Adrenal gland (tissue), 12 donors: ENCODE results near the gene PRLHR. TPM values are rescaled to one million over a fixed set of nuclear protein-coding genes. Genes with fewer than 3 reads are reported as not detected.

ENCODE experiments used
- DNase-seq, 7 donors: peaks; one replicate each; pipeline ENCODE4 v3.0.0-alpha.2; 2019 to 2020
- H3K27ac ChIP-seq, 5 donors: fragments of 200-600 bp; sonication (generic) in 4 of 5; 1 replicate in 3 of 5; 2 replicates in 2 of 5; pipeline versions ENCODE4 v1.5.1 to v1.8.0; 2016 to 2020; ENCODE audit warnings: mild to moderate bottlenecking in 1 of 5
- H3K27me3 ChIP-seq: fragments of 200-600 bp; 2 replicates; pipeline ENCODE4 v1.8.0; 2021
- H3K36me3 ChIP-seq, 2 donors: fragments of 200-600 bp; replicated peaks in 1 of 2; 1 replicate in 1 of 2; 2 replicates in 1 of 2; pipeline versions ENCODE4 v1.5.1 to v1.8.0; 2018 to 2022
- H3K4me1 ChIP-seq, 2 donors: fragments of 200-600 bp; replicated peaks in 1 of 2; 1 replicate in 1 of 2; 2 replicates in 1 of 2; pipeline versions ENCODE4 v1.5.1 to v1.8.0; 2018 to 2021
- H3K4me3 ChIP-seq, 4 donors: fragments of 200-600 bp; sonication (generic) in 3 of 4; one replicate each; pipeline ENCODE4 v1.5.1; 2016 to 2018
- H3K9me3 ChIP-seq, 3 donors: fragments of 200-600 bp; sonication (generic) in 1 of 3; replicated peaks in 1 of 3; 1 replicate in 2 of 3; 2 replicates in 1 of 3; pipeline versions ENCODE4 v1.5.1 to v1.8.0; 2016 to 2021
- CTCF ChIP-seq, 6 experiments: fragments of 450-650 bp in 4 of 6; fragments of 200-600 bp in 2 of 6; sonication (generic) in 1 of 6; IDR thresholded peaks; 1 replicate in 5 of 6; 2 replicates in 1 of 6; pipeline versions ENCODE4 v1.5.1 to v1.8.0; 2016 to 2021; ENCODE audit warnings: antibody characterized with exemption in 6 of 6, mild to moderate bottlenecking in 2 of 6, moderate library complexity in 1 of 6
- POLR2A ChIP-seq, 2 donors: fragments of 450-650 bp; IDR thresholded peaks; one replicate each; pipeline ENCODE4 v1.6.1; 2017; ENCODE audit warnings: antibody characterized with exemption in 2 of 2, mild to moderate bottlenecking in 2 of 2, moderate library complexity in 1 of 2
- WGBS, 4 donors: extraction: QIAGEN DNeasy Blood & Tissue Kit in 2 of 4; methylation state at CpG; one replicate each; pipeline versions ENCODE4 v1.1.5 to v1.1.7; 2013 to 2017; 5-methylcytosine and 5-hydroxymethylcytosine counted together
- intact Hi-C, 2 donors: fragments of 100-400 bp; cut with DNase I; formaldehyde crosslinking; loops; one replicate each; pipeline versions ENCODE4 v1.14.1 to v1.15.0; 2022 to 2023
- polyA plus RNA-seq, 3 donors: library from polyadenylated mRNA; stranded (reverse); fragments of 200-250 nt in 2 of 3; fragments of 350-450 nt in 1 of 3; fragmentation: Illumina TruSeq in 1 of 3; extraction: RNeasy Lipid Tissue Mini Kit (QIAGEN cat#74804) in 1 of 3; gene quantifications; one replicate each; pipeline ENCODE4 v1.2.3, GENCODE V29; 2013 to 2014
- total RNA-seq, 9 donors: library from RNA; depleted of rRNA in 4 of 9; stranded (reverse); fragments of >200 nt in 4 of 9; fragments of 120-200 nt in 1 of 9; fragmentation: NEBNext Ultra II Directional in 1 of 9; extraction: Animal tissue kit (Norgen Biotek cat#: 25700) in 1 of 9; gene quantifications; one replicate each; pipeline versions ENCODE4 v1.1.0 to v1.2.4, GENCODE V29; 2013 to 2023
- donor health status: healthy with polysubstance abuse.
- donor health status: Bipolar disorder and iron deficiency.
- donor health status: DM: yes; HTN: yes; CAD: no.
- donor health status: DM: no; HTN: no; CAD: no.
- donor health status: DM: no; HTN: no; CAD: no.
- donor health status: DM: yes; HTN: yes; CAD: no.

The PRLHR gene
- total and polyA plus RNA-seq, 12 donors = 0.13 to 23.3 (median 2.7) TPM; not detected in 3

- H3K4me3 ChIP-seq = no peak overlapping the region
- WGBS, 4 donors = 76 to 87% (median 78%) methylated on average over 16 of the region's 16 CpGs
- H3K36me3 ChIP-seq = no peaks in the 10 kb centered on the region
- H3K4me1 ChIP-seq = no peaks in the 10 kb centered on the region
- no peaks in the 10 kb centered on the region for H3K9me3 ChIP-seq
- peaks cover 12% of the 10 kb centered on the region for H3K27me3 ChIP-seq
- H3K27ac ChIP-seq = no peak overlapping the region
- no peak for TF ChIP-seq POLR2A (IDR thresholded peaks at IDR 0.05)
- TF ChIP-seq CTCF (IDR thresholded peaks at IDR 0.05) = no peak
- no peak for DNase-seq
- intact Hi-C loops = no loop called here
Observed at GRCh38 chr10:118587881-118588651, 7.4 kb downstream of the PRLHR start.

GRCh38 chr10:118586911-118587310 is 8.5 kb downstream of the PRLHR start:
- intact Hi-C loops = no loop called here
- no peak for TF ChIP-seq POLR2A (IDR thresholded peaks at IDR 0.05)
- TF ChIP-seq CTCF (IDR thresholded peaks at IDR 0.05) = no peak
- Histone ChIP-seq H3K9me3 (no peaks in the 10 kb centered on the region), H3K36me3 (no peaks in the 10 kb centered on the region), H3K27me3 (peaks cover 6% of the 10 kb centered on the region), H3K4me1 (no peaks in the 10 kb centered on the region), H3K27ac (no peak overlapping the region), H3K4me3 (no peak overlapping the region)
- DNase-seq = no peak

GRCh38 chr10:118585794-118586193 is 9.7 kb downstream of the PRLHR start:
- H3K27ac ChIP-seq = no peak overlapping the region
- H3K27me3 ChIP-seq = peaks cover 6% of the 10 kb centered on the region
- no peaks in the 10 kb centered on the region for H3K4me1 ChIP-seq
- intact Hi-C loops = no loop called here
- H3K9me3 ChIP-seq = no peaks in the 10 kb centered on the region
- 69 to 90% (median 74%) methylated on average over 1 of the region's 1 CpG for WGBS, 4 donors
- no peak overlapping the region for H3K4me3 ChIP-seq
- TF ChIP-seq POLR2A (IDR thresholded peaks at IDR 0.05) (no peak), CTCF (IDR thresholded peaks at IDR 0.05) (no peak)
- no peak for DNase-seq
- no peaks in the 10 kb centered on the region for H3K36me3 ChIP-seq

GRCh38 chr10:118585234-118585633 is 10.2 kb downstream of the PRLHR start:
- Histone ChIP-seq H3K27ac (no peak overlapping the region), H3K27me3 (peaks cover 6% of the 10 kb centered on the region), H3K4me1 (no peaks in the 10 kb centered on the region), H3K9me3 (no peaks in the 10 kb centered on the region), H3K36me3 (no peaks in the 10 kb centered on the region), H3K4me3 (no peak overlapping the region)
- TF ChIP-seq CTCF (IDR thresholded peaks at IDR 0.05) (no peak), POLR2A (IDR thresholded peaks at IDR 0.05) (no peak)
- WGBS, 4 donors = 84 to 90% (median 89%) methylated on average over 5 of the region's 5 CpGs
- intact Hi-C loops = no loop called here
- no peak for DNase-seq
